NT2/D1 (cell line): Measurements from ENCODE around the gene LRRN1.

Experiments
- SUZ12 ChIP-seq: IDR thresholded peaks from 2 replicates; pipeline ENCODE4 v1.6.1; 2011; ENCODE audit not compliant: insufficient read length, insufficient read depth; ENCODE audit errors: extremely low read depth
- YY1 ChIP-seq: IDR thresholded peaks from 2 replicates; pipeline ENCODE4 v1.6.1; 2011; ENCODE audit not compliant: insufficient read length, insufficient read depth
- ZNF274 ChIP-seq: IDR thresholded peaks from 2 replicates; pipeline ENCODE4 v1.6.1; 2011; ENCODE audit warnings: mild to moderate bottlenecking, low read depth, low read length

DNA sequence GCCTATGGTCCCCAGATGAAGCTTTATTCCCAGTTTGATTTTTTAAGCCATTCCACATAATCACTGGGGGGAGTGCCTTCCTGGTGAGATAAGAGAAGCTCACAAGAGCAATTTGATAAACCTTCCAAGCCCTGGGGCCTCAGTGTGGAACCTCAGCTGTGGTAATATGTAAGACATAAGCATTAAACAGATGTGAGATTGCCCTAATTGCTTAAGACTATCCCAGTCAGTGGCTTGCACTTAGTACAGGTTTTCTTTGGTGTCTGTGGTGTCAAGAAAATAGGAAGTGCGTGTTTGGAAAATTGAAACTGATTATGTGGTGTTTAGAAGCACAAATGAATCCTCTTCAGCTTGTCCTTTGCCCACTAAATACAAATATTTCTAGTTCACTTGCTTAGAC lies 54.3 kb downstream of the LRRN1 start:
- TF ChIP-seq SUZ12 (no peak), YY1 (no peak), ZNF274 (no peak)
